ENCODE results near the gene RIPOR3.
A peak's percentile ranks its signal among the peaks of the same experiment; 100 is the strongest.

The RIPOR3 gene

GRCh38 chr20:50589548-50590347 is 101.6 kb downstream of the RIPOR3 start:
- TF ChIP-seq GABPA (IDR thresholded peaks at IDR 0.05; ENCODE audit: low read depth) (no peak), REST (IDR thresholded peaks at IDR 0.05; ENCODE audit: insufficient replicate concordance, low read depth) (no peak), POLR2AphosphoS5 (IDR thresholded peaks at IDR 0.05; ENCODE audit: low read depth) (no peak), SPI1 (IDR thresholded peaks at IDR 0.05; ENCODE audit: borderline replicate concordance, low read depth) (no peak), CTCF (IDR thresholded peaks at IDR 0.05; ENCODE audit: insufficient read depth, low read length) (no peak)
- Histone ChIP-seq H3K27ac (replicated peaks) (no peak overlapping the region), H3K27me3 (ENCODE audit: insufficient read depth, poor library complexity, severe bottlenecking) (no peaks in the 10 kb centered on the region), H3K4me3 (replicated peaks; ENCODE audit: insufficient read depth, low read length) (no peak overlapping the region)
- no peak for DNase-seq (ENCODE audit: low read depth in 1 of 2, low spot score in 1 of 2)

GRCh38 chr20:50588034-50588736 is 103.2 kb downstream of the RIPOR3 start:
- Histone ChIP-seq H3K4me3 (replicated peaks; ENCODE audit: insufficient read depth, low read length) (no peak overlapping the region), H3K27ac (replicated peaks) (no peak overlapping the region), H3K27me3 (ENCODE audit: insufficient read depth, poor library complexity, severe bottlenecking) (no peaks in the 10 kb centered on the region)
- TF ChIP-seq POLR2AphosphoS5 (IDR thresholded peaks at IDR 0.05; ENCODE audit: low read depth) = no peak
- TF ChIP-seq CTCF (IDR thresholded peaks at IDR 0.05; ENCODE audit: insufficient read depth, low read length) = peak; percentile 98
- DNase-seq (ENCODE audit: low read depth in 1 of 2, low spot score in 1 of 2) = peak; percentile 47 to 67

GRCh38 chr20:50587291-50587961 is 103.9 kb downstream of the RIPOR3 start:
- Histone ChIP-seq H3K4me3 (replicated peaks; ENCODE audit: insufficient read depth, low read length) (no peak overlapping the region), H3K27ac (replicated peaks) (no peak overlapping the region), H3K27me3 (ENCODE audit: insufficient read depth, poor library complexity, severe bottlenecking) (no peaks in the 10 kb centered on the region)
- DNase-seq (ENCODE audit: low read depth in 1 of 2, low spot score in 1 of 2) = no peak
- TF ChIP-seq GABPA (IDR thresholded peaks at IDR 0.05; ENCODE audit: low read depth) (no peak), REST (IDR thresholded peaks at IDR 0.05; ENCODE audit: insufficient replicate concordance, low read depth) (no peak), SPI1 (IDR thresholded peaks at IDR 0.05; ENCODE audit: borderline replicate concordance, low read depth) (no peak), CTCF (IDR thresholded peaks at IDR 0.05; ENCODE audit: insufficient read depth, low read length) (no peak), POLR2AphosphoS5 (IDR thresholded peaks at IDR 0.05; ENCODE audit: low read depth) (no peak)
